ENCODE data around the gene TRAF6.

- TF ChIP-seq POLR2A (IDR thresholded peaks at IDR 0.05; ENCODE audit: low read length) (no peak), GATA1 (IDR thresholded peaks at IDR 0.05; ENCODE audit: low read depth, low read length) (no peak)
Measured at GRCh38 chr11:36530840-36531239, 20.8 kb upstream of the TRAF6 start.

Data from erythroblast (primary cell).